CD4-positive, alpha-beta T cell (primary cell): ENCODE data around the gene FHOD1. TPM values are rescaled to one million over a fixed set of nuclear protein-coding genes. Genes with fewer than 3 reads are reported as not detected.

ENCODE experiments used
- ATAC-seq: fragments of 200-7000 bp; cut with Tn5 transposase; one replicate; pipeline ENCODE4 v1.10.0; 2022; ENCODE audit warnings: mild to moderate bottlenecking; ENCODE audit not compliant: poor library complexity
- CTCF ChIA-PET: fragments of 350-600 bp; sonication (Branson Sonifier 250); formaldehyde crosslinking; loops from one replicate; lab custom pipeline; 2021; ENCODE audit warnings: antibody characterized with exemption, inconsistent platforms; lab: Charles Lee
- POLR2A ChIA-PET: fragments of 350-600 bp; sonication (Branson Sonifier 250); formaldehyde crosslinking; loops from one replicate; lab custom pipeline; 2021; ENCODE audit warnings: antibody characterized with exemption, inconsistent platforms; lab: Charles Lee
- DNase-seq, 14 experiments: peaks; one replicate each; pipeline ENCODE4 v3.0.0-alpha.2; 2013 to 2020; ENCODE audit warnings: mixed read lengths in 2 of 14
- H3K27ac ChIP-seq, 2 donors: one replicate each; pipeline versions ENCODE4 v1.5.1 to v1.7.0; 2013; ENCODE audit warnings: low read length in 2 of 2, low read depth in 1 of 2, mild to moderate bottlenecking in 1 of 2
- H3K27me3 ChIP-seq, 2 experiments: 1 replicate in 1 of 2; 2 replicates in 1 of 2; pipeline versions ENCODE4 v1.6.1 to v1.7.0; 2013; ENCODE audit warnings: low read length in 2 of 2, control low read depth in 1 of 2, mild to moderate bottlenecking in 1 of 2, moderate library complexity in 1 of 2; ENCODE audit not compliant: insufficient read depth in 2 of 2, control insufficient read depth in 1 of 2
- H3K36me3 ChIP-seq: one replicate; pipeline ENCODE4 v1.6.1; 2013; ENCODE audit warnings: low read length, control low read depth; ENCODE audit not compliant: insufficient read depth
- H3K4me1 ChIP-seq: one replicate; pipeline ENCODE4 v1.6.1; 2013; ENCODE audit warnings: low read length, control low read depth; ENCODE audit not compliant: insufficient read depth
- H3K4me3 ChIP-seq: one replicate; pipeline ENCODE4 v1.5.1; 2013; ENCODE audit warnings: mild to moderate bottlenecking, low read length, moderate library complexity
- H3K9me3 ChIP-seq, 2 experiments: 1 replicate in 1 of 2; 2 replicates in 1 of 2; pipeline versions ENCODE4 v1.6.1 to v1.7.0; 2013; ENCODE audit warnings: low read length in 2 of 2, mild to moderate bottlenecking in 2 of 2, control low read depth in 1 of 2, moderate library complexity in 1 of 2; ENCODE audit not compliant: control insufficient read depth in 1 of 2, insufficient read depth in 1 of 2
- H3K27ac Mint-ChIP-seq: one replicate; pipeline ENCODE4 v1.8.0; 2020; ENCODE audit warnings: mixed read lengths
- H3K27me3 Mint-ChIP-seq: one replicate; pipeline ENCODE4 v1.8.0; 2021; ENCODE audit warnings: mixed read lengths
- H3K36me3 Mint-ChIP-seq: one replicate; pipeline ENCODE4 v1.8.0; 2021; ENCODE audit warnings: low read depth, mixed read lengths
- H3K4me1 Mint-ChIP-seq: one replicate; pipeline ENCODE4 v1.8.0; 2021; ENCODE audit warnings: low read depth, mixed read lengths
- H3K4me3 Mint-ChIP-seq: one replicate; pipeline ENCODE4 v1.8.0; 2020; ENCODE audit warnings: mild to moderate bottlenecking, mixed read lengths
- H3K9me3 Mint-ChIP-seq: one replicate; pipeline ENCODE4 v1.8.0; 2020; ENCODE audit warnings: mixed read lengths
- CTCF ChIP-seq: fragments of 200-600 bp; IDR thresholded peaks from one replicate; pipeline ENCODE4 v1.8.0; 2022; ENCODE audit warnings: antibody characterized with exemption, mild to moderate bottlenecking
- intact Hi-C, 2 experiments: fragments of 100-400 bp; cut with DNase I in 1 of 2; cut with micrococcal nuclease in 1 of 2; formaldehyde crosslinking; loops; one replicate each; pipeline versions ENCODE4 v1.15.1 to v1.9.0; 2023 to 2025; cut with DNase I, micrococcal nuclease
- total RNA-seq, 174 experiments: library from RNA in 2 of 174; stranded (reverse) in 2 of 174; gene quantifications; one replicate each; pipeline ENCODE4 v1.2.3 and lab custom pipeline; 2021 to 2026

The FHOD1 gene
- total RNA-seq, 2 experiments from 2014 or later: 21.1 to 26.0 TPM

GRCh38 chr16:67268136-67268579 is 20.9 kb upstream of the FHOD1 start:
- H3K4me1 ChIP-seq: no peaks in the 10 kb centered on the region
- DNase-seq: no peak
- H3K4me1 Mint-ChIP-seq: no peaks in the 10 kb centered on the region
- CTCF ChIA-PET: no interaction called here
- TF ChIP-seq CTCF: no peak
- H3K4me3 Mint-ChIP-seq: no peak overlapping the region
- no peaks in the 10 kb centered on the region for H3K27me3 Mint-ChIP-seq
- H3K36me3 ChIP-seq: no peaks in the 10 kb centered on the region
- no peak for ATAC-seq
- H3K9me3 Mint-ChIP-seq: no peaks in the 10 kb centered on the region
- H3K27ac Mint-ChIP-seq: no peak overlapping the region
- no peaks in the 10 kb centered on the region for H3K9me3 ChIP-seq
- POLR2A ChIA-PET: no interaction called here
- no peaks in the 10 kb centered on the region for H3K36me3 Mint-ChIP-seq
- intact Hi-C loops: loop anchor here in 1 of 2 experiments (10.0 kb wide), 2 partner anchors 127 to 197 kb away; partner anchors contain the start of gene TPPP3
- H3K27ac ChIP-seq: no peak overlapping the region
- peaks cover 0 to 1% of the 10 kb centered on the region in 2 experiments for H3K27me3 ChIP-seq
- no peak overlapping the region for H3K4me3 ChIP-seq

GRCh38 chr16:67265834-67266233 is 18.6 kb upstream of the FHOD1 start:
- no peaks in the 10 kb centered on the region for H3K9me3 ChIP-seq
- TF ChIP-seq CTCF: no peak
- CTCF ChIA-PET: no interaction called here

GRCh38 chr16:67264866-67265265 is 17.6 kb upstream of the FHOD1 start:
- Mint-ChIP-seq H3K27ac (no peak overlapping the region), H3K9me3 (no peaks in the 10 kb centered on the region), H3K4me3 (no peak overlapping the region), H3K36me3 (no peaks in the 10 kb centered on the region), H3K27me3 (peaks cover under 1% of the 10 kb centered on the region), H3K4me1 (no peaks in the 10 kb centered on the region)
- no peak overlapping the region for H3K27ac ChIP-seq
- ATAC-seq (no peak), DNase-seq (peak in 1 of 14 experiments; percentile 5)
- H3K36me3 ChIP-seq: no peaks in the 10 kb centered on the region
- H3K9me3 ChIP-seq: no peaks in the 10 kb centered on the region
- ChIA-PET POLR2A (no interaction called here), CTCF (no interaction called here)
- no peaks in the 10 kb centered on the region for H3K4me1 ChIP-seq
- intact Hi-C loops: loop anchor here (5.0 to 10.0 kb wide), 3 partner anchors 130 to 200 kb away; partner anchors contain the start of gene TPPP3 (in 1 of the 2)
- H3K4me3 ChIP-seq: no peak overlapping the region
- TF ChIP-seq CTCF: no peak
- peaks cover 0 to 12% of the 10 kb centered on the region in 2 experiments for H3K27me3 ChIP-seq

More at GRCh38 chr16:67265834-67266233, 18.6 kb upstream of the FHOD1 start:
- Histone ChIP-seq H3K36me3 (no peaks in the 10 kb centered on the region), H3K27ac (no peak overlapping the region), H3K27me3 (peaks cover 0 to 12% of the 10 kb centered on the region in 2 experiments), H3K4me3 (no peak overlapping the region), H3K4me1 (no peaks in the 10 kb centered on the region)
- no peaks in the 10 kb centered on the region for H3K27me3 Mint-ChIP-seq
- no peaks in the 10 kb centered on the region for H3K36me3 Mint-ChIP-seq
- ATAC-seq (no peak), DNase-seq (no peak)
- H3K4me3 Mint-ChIP-seq: no peak overlapping the region
- POLR2A ChIA-PET: no interaction called here
- H3K4me1 Mint-ChIP-seq: no peaks in the 10 kb centered on the region
- no peak overlapping the region for H3K27ac Mint-ChIP-seq
- intact Hi-C loops: loop anchor here in 1 of 2 experiments (10.0 kb wide), 2 partner anchors 129 to 199 kb away; partner anchors contain the start of gene TPPP3
- no peaks in the 10 kb centered on the region for H3K9me3 Mint-ChIP-seq
